Gastrocnemius medialis (tissue), 4 donors: ENCODE data around the gene TBRG4. TPM values are rescaled to one million over a fixed set of nuclear protein-coding genes. Genes with fewer than 3 reads are reported as not detected.

ENCODE experiments used
- ATAC-seq, 2 donors: fragments of 150-250 bp; one replicate each; pipeline ENCODE4 v1.9.1; 2016
- DNase-seq, 2 donors: peaks; one replicate each; pipeline ENCODE4 v3.0.0-alpha.2; 2019
- H3K27ac ChIP-seq, 4 donors: fragments of 200-600 bp; sonication (generic); 1 replicate in 1 of 4; 2 replicates in 3 of 4; pipeline ENCODE4 v1.5.1; 2016 to 2018; ENCODE audit warnings: mild to moderate bottlenecking in 2 of 4, moderate library complexity in 1 of 4
- H3K27me3 ChIP-seq, 3 donors: fragments of 200-600 bp; sonication (generic) in 2 of 3; 1 replicate in 1 of 3; 2 replicates in 2 of 3; pipeline versions ENCODE4 v1.5.1 to v1.6.0; 2016 to 2019; ENCODE audit warnings: mild to moderate bottlenecking in 1 of 3, moderate library complexity in 1 of 3
- H3K36me3 ChIP-seq, 2 donors: fragments of 200-600 bp; sonication (generic) in 1 of 2; one replicate each; pipeline ENCODE4 v1.5.1; 2017 to 2018
- H3K4me1 ChIP-seq, 2 donors: fragments of 200-600 bp; sonication (generic) in 1 of 2; one replicate each; pipeline ENCODE4 v1.5.1; 2016 to 2017; ENCODE audit warnings: mild to moderate bottlenecking in 2 of 2
- H3K4me3 ChIP-seq, 4 donors: fragments of 200-600 bp; sonication (generic) in 3 of 4; 1 replicate in 1 of 4; 2 replicates in 3 of 4; pipeline ENCODE4 v1.5.1; 2016 to 2019; ENCODE audit warnings: mild to moderate bottlenecking in 2 of 4
- H3K9me3 ChIP-seq, 3 donors: fragments of 200-600 bp; sonication (generic) in 2 of 3; 1 replicate in 1 of 3; 2 replicates in 2 of 3; pipeline ENCODE4 v1.5.1; 2016 to 2019
- CTCF ChIP-seq, 5 experiments: fragments of 450-650 bp in 3 of 5; fragments of 200-600 bp in 2 of 5; sonication (generic) in 2 of 5; IDR thresholded peaks in 4 of 5; conservative IDR thresholded peaks in 1 of 5; 1 replicate in 4 of 5; 2 replicates in 1 of 5; pipeline ENCODE4 v1.5.1; 2016 to 2019; ENCODE audit warnings: antibody characterized with exemption in 5 of 5, mild to moderate bottlenecking in 3 of 5, moderate library complexity in 3 of 5
- POLR2A ChIP-seq, 2 donors: fragments of 450-650 bp; IDR thresholded peaks; one replicate each; pipeline ENCODE4 v1.6.1; 2017; ENCODE audit warnings: antibody characterized with exemption in 2 of 2, mild to moderate bottlenecking in 2 of 2, moderate library complexity in 2 of 2
- in situ Hi-C, 4 donors: fragments of 200-750 bp; cut with MboI; loops; one replicate each; pipeline versions ENCODE4 v1.15.0 to v1.8.0; 2017; ENCODE audit warnings: low sequenced_read_pairs in 4 of 4
- intact Hi-C: fragments of 100-400 bp; cut with DNase I; formaldehyde crosslinking; loops from one replicate; pipeline ENCODE4 v1.15.1; 2023; ENCODE audit warnings: low total_unique reads
- total RNA-seq, 4 donors: library from RNA; depleted of rRNA; stranded (reverse); fragments of >200 nt; gene quantifications; one replicate each; pipeline versions ENCODE4 v1.1.0 to v1.2.3, GENCODE V29; 2016

TBRG4 gene
- total RNA-seq, 4 donors from 2014 or later: 74.3 to 105 (median 92.7) TPM

GRCh38 chr7:45064047-45064725 is 47.3 kb downstream of the TBRG4 start:
- no peak for DNase-seq
- no peaks in the 10 kb centered on the region for H3K4me1 ChIP-seq
- in situ Hi-C loops: no loop called here
- no peak overlapping the region for H3K27ac ChIP-seq
- no peaks in the 10 kb centered on the region for H3K9me3 ChIP-seq
- no peak for TF ChIP-seq CTCF (IDR thresholded peaks at IDR 0.05 in 4 of 5, conservative IDR thresholded peaks at IDR 0.05 in 1 of 5)
- no peak for TF ChIP-seq POLR2A (IDR thresholded peaks at IDR 0.05)
- H3K27me3 ChIP-seq: no peaks in the 10 kb centered on the region
- no peak overlapping the region for H3K4me3 ChIP-seq
- H3K36me3 ChIP-seq: peaks cover 0 to 34% of the 10 kb centered on the region in 2 donors
- no peak for ATAC-seq
- intact Hi-C loops: no loop called here

- ATAC-seq (no peak), DNase-seq (no peak)
- Histone ChIP-seq H3K36me3 (peaks cover 0 to 20% of the 10 kb centered on the region in 2 donors), H3K4me3 (no peak overlapping the region), H3K27ac (no peak overlapping the region), H3K9me3 (no peaks in the 10 kb centered on the region), H3K27me3 (no peaks in the 10 kb centered on the region), H3K4me1 (no peaks in the 10 kb centered on the region)
- intact Hi-C loops (no loop called here), in situ Hi-C loops (no loop called here)
- TF ChIP-seq CTCF (IDR thresholded peaks at IDR 0.05 in 4 of 5, conservative IDR thresholded peaks at IDR 0.05 in 1 of 5) (no peak), POLR2A (IDR thresholded peaks at IDR 0.05) (no peak)
Observed at GRCh38 chr7:45061806-45062425, 49.6 kb downstream of the TBRG4 start.

- intact Hi-C loops (no loop called here), in situ Hi-C loops (no loop called here)
- ATAC-seq: no peak
- TF ChIP-seq POLR2A (IDR thresholded peaks at IDR 0.05): no peak
- no peak for TF ChIP-seq CTCF (IDR thresholded peaks at IDR 0.05 in 4 of 5, conservative IDR thresholded peaks at IDR 0.05 in 1 of 5)
- no peaks in the 10 kb centered on the region for H3K4me1 ChIP-seq
- no peak overlapping the region for H3K4me3 ChIP-seq
- no peak overlapping the region for H3K27ac ChIP-seq
- no peaks in the 10 kb centered on the region for H3K27me3 ChIP-seq
- H3K9me3 ChIP-seq: no peaks in the 10 kb centered on the region
- DNase-seq: no peak
- H3K36me3 ChIP-seq: peaks cover 0 to 20% of the 10 kb centered on the region in 2 donors
Observed at GRCh38 chr7:45061352-45061751, 50.1 kb downstream of the TBRG4 start.

GRCh38 chr7:45060295-45060694 is 51.2 kb downstream of the TBRG4 start:
- TF ChIP-seq CTCF (IDR thresholded peaks at IDR 0.05 in 4 of 5, conservative IDR thresholded peaks at IDR 0.05 in 1 of 5) (no peak), POLR2A (IDR thresholded peaks at IDR 0.05) (no peak)
- intact Hi-C loops: no loop called here
- H3K27me3 ChIP-seq: no peaks in the 10 kb centered on the region
- H3K9me3 ChIP-seq: no peaks in the 10 kb centered on the region
- no peaks in the 10 kb centered on the region for H3K4me1 ChIP-seq
- in situ Hi-C loops: no loop called here
- peaks cover 0 to 15% of the 10 kb centered on the region in 2 donors for H3K36me3 ChIP-seq
- H3K27ac ChIP-seq: no peak overlapping the region
- DNase-seq (no peak), ATAC-seq (no peak)
- no peak overlapping the region for H3K4me3 ChIP-seq
